ENCODE results near the gene ZNF568. TPM values are rescaled to one million over a fixed set of nuclear protein-coding genes. Genes with fewer than 3 reads are reported as not detected.

Gene ZNF568
- total and polyA plus RNA-seq, 9 of the 15 experiments (the other 6 are each of a cell fraction or from before 2014, with no cell fraction given), result 0.04 to 0.36 (median 0.07) TPM; not detected in 1

GRCh38 chr19:36963280-36963679, 47.1 kb downstream of the ZNF568 start (continued):
- TF ChIP-seq KDM5B (IDR thresholded peaks at IDR 0.05; ENCODE audit: insufficient replicate concordance, low read depth, low read length) (no peak), ATF3 (IDR thresholded peaks at IDR 0.05) (no peak), ATF3 (CRISPR knock-in tag; conservative IDR thresholded peaks at IDR 0.05) (no peak)

GRCh38 chr19:36972571-36972970, 56.4 kb downstream of the ZNF568 start:
- no peaks in the 10 kb centered on the region for H4K20me1 ChIP-seq (replicated peaks; ENCODE audit: control insufficient read depth, insufficient read depth, low read length)
- no peak overlapping the region for H3K4me2 ChIP-seq (ENCODE audit: insufficient read depth, low read length)
- no peak overlapping the region for H3K4me3 ChIP-seq
- intact Hi-C loops (cut with micrococcal nuclease), result no loop called here
- H3K9me1 ChIP-seq (ENCODE audit: control insufficient read depth, insufficient read depth, low read length), result no peaks in the 10 kb centered on the region
- CTCF ChIA-PET (ENCODE audit: low intra/inter-chr PET ratio), result no interaction called here
- ATAC-seq, result no peak
- TF ChIP-seq ZNF644 (tag; IDR thresholded peaks at IDR 0.05; ENCODE audit: low read depth) (no peak), THAP7 (CRISPR knock-in tag; IDR thresholded peaks at IDR 0.05) (no peak), JUND (IDR thresholded peaks at IDR 0.05; ENCODE audit: borderline replicate concordance, low read depth, low read length) (no peak), JUND (tag; IDR thresholded peaks at IDR 0.05; ENCODE audit: borderline replicate concordance, low read depth, low read length) (no peak), ZNF79 (CRISPR knock-in tag; IDR thresholded peaks at IDR 0.05; ENCODE audit: low read depth) (no peak), BCOR (IDR thresholded peaks at IDR 0.05) (no peak), PPARD (CRISPR knock-in tag; IDR thresholded peaks at IDR 0.05) (no peak), NR2C1 (IDR thresholded peaks at IDR 0.05) (no peak), NR2C1 (tag; IDR thresholded peaks at IDR 0.05) (no peak), NEUROD1 (IDR thresholded peaks at IDR 0.05; ENCODE audit: borderline replicate concordance, low read depth, low read length, partially characterized antibody) (no peak), TEAD1 (CRISPR knock-in tag; IDR thresholded peaks at IDR 0.05) (no peak), MTA3 (IDR thresholded peaks at IDR 0.05; ENCODE audit: borderline replicate concordance) (no peak), ZFX (CRISPR knock-in tag; IDR thresholded peaks at IDR 0.05) (no peak), ELK1 (CRISPR knock-in tag; IDR thresholded peaks at IDR 0.05) (no peak)
- peaks cover 0 to 7% of the 10 kb centered on the region in 2 experiments; a peak in 1 of 5 replicates for H3K4me1 ChIP-seq (replicated peaks in 1 of 2; ENCODE audit: control insufficient read depth in 2 of 2, insufficient read depth in 2 of 2, low read length in 2 of 2)
- no peak overlapping the region for H3K27ac ChIP-seq (ENCODE audit: extremely low read depth, low read depth, low read length)
- H3K9me3 ChIP-seq (replicated peaks; ENCODE audit: control insufficient read depth, insufficient read depth, low read depth, low read length), result no peaks in the 10 kb centered on the region
- H3K9ac ChIP-seq (ENCODE audit: insufficient read depth in 1 of 2, low read depth in 2 of 2, low read length in 2 of 2), result no peak overlapping the region
- POLR2A ChIA-PET, result no interaction called here
- DNase-seq (ENCODE audit: extremely low read depth in 1 of 4, low spot score in 3 of 4), result no peak
- in situ Hi-C loops (cut with MboI), result no loop called here
- no TSS peak for BruUV-seq (replicated peaks)
- FAIRE-seq, result no peak
- H3K79me2 ChIP-seq (ENCODE audit: control insufficient read depth, insufficient read depth, low read length), result no peaks in the 10 kb centered on the region
- no peak overlapping the region for H2AFZ ChIP-seq (ENCODE audit: low read depth, low read length)
- no peaks in the 10 kb centered on the region for H3K36me3 ChIP-seq (ENCODE audit: control insufficient read depth, insufficient read depth, low read length)
- H3K27me3 ChIP-seq (ENCODE audit: control insufficient read depth in 2 of 2, insufficient read depth in 2 of 2, low read length in 2 of 2), result no peaks in the 10 kb centered on the region
- 17% methylated on average over 23 of the region's 25 CpGs for WGBS (ENCODE audit: insufficient coverage, low coverage, missing lambda C conversion rate)

All from K562 (cell line).